OCI-LY7 (cell line): Measurements from ENCODE around the gene SNX32. TPM values are rescaled to one million over a fixed set of nuclear protein-coding genes. Genes with fewer than 3 reads are reported as not detected.

Experiments used
- BruUV-seq: library from RNA; stranded (reverse); fragments of 400-500 nt; replicated peaks from 2 replicates; lab custom pipeline; 2021; lab: Mats Ljungman, UMichigan
- CTCF ChIA-PET: fragments of 300-600 bp; sonication (Branson Sonifier 250); formaldehyde crosslinking; loops from one replicate; lab custom pipeline; 2022; ENCODE audit warnings: antibody characterized with exemption; ENCODE audit not compliant: unreplicated experiment; lab: Charles Lee
- POLR2A ChIA-PET: fragments of 300-600 bp; sonication (Branson Sonifier 250); formaldehyde crosslinking; loops from one replicate; lab custom pipeline; 2022; ENCODE audit warnings: antibody characterized with exemption; lab: Charles Lee
- DNase-seq: peaks from one replicate; pipeline ENCODE4 v3.0.0-alpha.2; 2015; ENCODE audit warnings: low spot score
- H2AFZ ChIP-seq: fragments of 200-600 bp; sonication (generic), shearing (Covaris generic); 2 replicates; pipeline ENCODE4 v1.6.1; 2014; ENCODE audit warnings: mild to moderate bottlenecking, antibody characterized with exemption, low read length, moderate library complexity
- H3K27ac ChIP-seq: fragments of 200-600 bp; sonication (generic); 2 replicates; pipeline ENCODE4 v1.5.1; 2014; ENCODE audit warnings: mixed run types, low read depth, mild to moderate bottlenecking, moderate library complexity, low read length, inconsistent platforms; ENCODE audit not compliant: poor library complexity, severe bottlenecking
- H3K36me3 ChIP-seq: fragments of 200-600 bp; sonication (generic); 2 replicates; pipeline ENCODE4 v1.6.1; 2014; ENCODE audit warnings: mild to moderate bottlenecking, antibody characterized with exemption, low read length, moderate library complexity, mixed read lengths; ENCODE audit not compliant: insufficient read depth
- H3K4me1 ChIP-seq: fragments of 200-600 bp; sonication (generic); 2 replicates; pipeline ENCODE4 v1.5.1; 2014; ENCODE audit warnings: mild to moderate bottlenecking, low read length; ENCODE audit not compliant: insufficient read depth, poor library complexity, severe bottlenecking
- H3K4me2 ChIP-seq: fragments of 200-600 bp; sonication (generic); 2 replicates; pipeline ENCODE4 v1.6.1; 2014; ENCODE audit warnings: mild to moderate bottlenecking, low read length
- H3K4me3 ChIP-seq: fragments of 200-600 bp; sonication (generic); 2 replicates; pipeline ENCODE4 v1.5.1; 2014; ENCODE audit warnings: mild to moderate bottlenecking, low read depth, low read length; ENCODE audit not compliant: poor library complexity, severe bottlenecking
- H3K79me2 ChIP-seq: fragments of 200-600 bp; sonication (generic); 2 replicates; pipeline ENCODE4 v1.6.1; 2016; ENCODE audit warnings: low read depth, mild to moderate bottlenecking, low read length, moderate library complexity, mixed read lengths; ENCODE audit not compliant: insufficient read depth
- H3K9me2 ChIP-seq: fragments of 200-600 bp; sonication (generic); 2 replicates; pipeline ENCODE4 v1.6.1; 2016; ENCODE audit warnings: mild to moderate bottlenecking, low read length, mixed read lengths; ENCODE audit not compliant: insufficient read depth
- H3K9me3 ChIP-seq: fragments of 200-600 bp; sonication (generic); 2 replicates; pipeline ENCODE4 v1.6.1; 2014; ENCODE audit warnings: mild to moderate bottlenecking, mixed run types, low read length, mixed read lengths
- H4K20me1 ChIP-seq: fragments of 200-600 bp; sonication (generic); 2 replicates; pipeline ENCODE4 v1.6.1; 2014; ENCODE audit warnings: mild to moderate bottlenecking, antibody characterized with exemption, low read length, moderate library complexity, mixed read lengths; ENCODE audit not compliant: insufficient read depth
- CTCF ChIP-seq: fragments of 200-600 bp; sonication (generic); conservative IDR thresholded peaks from 2 replicates; pipeline ENCODE4 v1.5.1; 2014; ENCODE audit warnings: mild to moderate bottlenecking, antibody characterized with exemption, low read length, moderate library complexity, mixed read lengths
- EZH2phosphoT487 ChIP-seq: fragments of 200-600 bp; sonication (generic); IDR thresholded peaks from 2 replicates; pipeline ENCODE4 v1.6.1; 2018; ENCODE audit warnings: low read depth, borderline replicate concordance, mild to moderate bottlenecking, mixed run types, antibody characterized with exemption, low read length, moderate library complexity, mixed read lengths
- intact Hi-C: fragments of 100-400 bp; cut with micrococcal nuclease; formaldehyde crosslinking; loops from one replicate; pipeline ENCODE4 v1.10.0; 2022; ENCODE audit not compliant: unreplicated experiment
- total RNA-seq, 2 experiments: library from RNA; depleted of rRNA in 1 of 2; stranded (reverse); fragments of >200 nt in 1 of 2; shearing (Covaris generic) in 1 of 2; gene quantifications; 2 replicates each; pipeline ENCODE4 v1.2.3, GENCODE V29; 2014 to 2022

The SNX32 gene
- total RNA-seq, 2 experiments from 2014 or later = not detected

GRCh38 chr11:65895482-65895981, 61.8 kb downstream of the SNX32 start:
- Histone ChIP-seq H3K27ac (no peak overlapping the region), H3K4me3 (no peak overlapping the region), H3K4me2 (no peak overlapping the region), H3K9me2 (no peaks in the 10 kb centered on the region), H3K79me2 (peaks cover 25% of the 10 kb centered on the region), H3K4me1 (peaks cover 41% of the 10 kb centered on the region), H4K20me1 (peaks cover 5% of the 10 kb centered on the region; the same call in 1 of the 2 replicates), H3K9me3 (no peaks in the 10 kb centered on the region), H3K36me3 (peaks cover 5% of the 10 kb centered on the region; the same call in 1 of the 2 replicates), H2AFZ (no peak overlapping the region)
- no peak for DNase-seq
- no TSS peak for BruUV-seq
- intact Hi-C loops = no loop called here
- TF ChIP-seq CTCF = no peak
- TF ChIP-seq EZH2phosphoT487 = no peak
- ChIA-PET CTCF (no interaction called here), POLR2A (interaction anchor here (0.5 kb wide), 1 partner anchor 59 kb away, joined by 5 read pairs; no protein-coding TSS in a partner anchor)

- Histone ChIP-seq H3K9me3 (no peaks in the 10 kb centered on the region), H3K79me2 (peaks cover 18% of the 10 kb centered on the region), H3K36me3 (peaks cover 3% of the 10 kb centered on the region; the same call in 1 of the 2 replicates), H3K4me2 (no peak overlapping the region), H3K9me2 (no peaks in the 10 kb centered on the region), H4K20me1 (peaks cover 5% of the 10 kb centered on the region; the same call in 1 of the 2 replicates), H2AFZ (no peak overlapping the region), H3K4me1 (peaks cover 44% of the 10 kb centered on the region), H3K4me3 (no peak overlapping the region), H3K27ac (no peak overlapping the region)
- no TSS peak for BruUV-seq
- intact Hi-C loops = no loop called here
- POLR2A ChIA-PET = interaction anchor here (0.6 kb wide), 1 partner anchor 200 kb away, joined by 3 read pairs; no protein-coding TSS in a partner anchor
- TF ChIP-seq CTCF = no peak
- no peak for TF ChIP-seq EZH2phosphoT487
- no peak for DNase-seq
- CTCF ChIA-PET = no interaction called here
Measured at GRCh38 chr11:65896034-65896999, 62.6 kb downstream of the SNX32 start.
